ENCODE results near the gene ACAP3.

The ACAP3 gene

GRCh38 chr1:1285611-1286311 lies 22.0 kb downstream of the ACAP3 start:
- no peak for DNase-seq (ENCODE audit: extremely low spot score)
- TF ChIP-seq NFRKB (IDR thresholded peaks at IDR 0.05) (no peak), ELF4 (IDR thresholded peaks at IDR 0.05) (no peak), ARNT (IDR thresholded peaks at IDR 0.05) (no peak), BHLHE40 (IDR thresholded peaks at IDR 0.05; ENCODE audit: borderline replicate concordance) (no peak), SP1 (IDR thresholded peaks at IDR 0.05) (no peak), CTBP1 (IDR thresholded peaks at IDR 0.05; ENCODE audit: borderline replicate concordance) (no peak), ZNF384 (IDR thresholded peaks at IDR 0.05) (no peak), TARDBP (IDR thresholded peaks at IDR 0.05) (no peak), FOXA1 (IDR thresholded peaks at IDR 0.05) (no peak), LEF1 (IDR thresholded peaks at IDR 0.05; ENCODE audit: borderline replicate concordance) (no peak), HDGF (IDR thresholded peaks at IDR 0.05; ENCODE audit: borderline replicate concordance) (no peak), SUZ12 (IDR thresholded peaks at IDR 0.05) (no peak), L3MBTL2 (conservative IDR thresholded peaks at IDR 0.05) (no peak), FOXK2 (IDR thresholded peaks at IDR 0.05) (no peak), FOXM1 (IDR thresholded peaks at IDR 0.05; ENCODE audit: borderline replicate concordance) (no peak)
- ChIA-PET CTCF (no interaction called here), POLR2A (interaction anchor here (2.1 kb wide), 1 partner anchor 12 kb away, joined by 8 read pairs; the partner anchor contains the start of gene UBE2J2)

GRCh38 chr1:1285102-1285571 lies 22.6 kb downstream of the ACAP3 start:
- TF ChIP-seq HDGF (IDR thresholded peaks at IDR 0.05; ENCODE audit: borderline replicate concordance) (no peak), ELF4 (IDR thresholded peaks at IDR 0.05) (no peak), SP1 (IDR thresholded peaks at IDR 0.05) (no peak), CTBP1 (IDR thresholded peaks at IDR 0.05; ENCODE audit: borderline replicate concordance) (no peak), ZNF384 (IDR thresholded peaks at IDR 0.05) (no peak), FOXA1 (IDR thresholded peaks at IDR 0.05) (no peak), L3MBTL2 (conservative IDR thresholded peaks at IDR 0.05) (no peak), ARNT (IDR thresholded peaks at IDR 0.05) (no peak), FOXM1 (IDR thresholded peaks at IDR 0.05; ENCODE audit: borderline replicate concordance) (no peak), BHLHE40 (IDR thresholded peaks at IDR 0.05; ENCODE audit: borderline replicate concordance) (no peak), TARDBP (IDR thresholded peaks at IDR 0.05) (no peak), NFRKB (IDR thresholded peaks at IDR 0.05) (no peak), FOXK2 (IDR thresholded peaks at IDR 0.05) (no peak), PKNOX1 (IDR thresholded peaks at IDR 0.05) (no peak), SUZ12 (IDR thresholded peaks at IDR 0.05) (no peak), LEF1 (IDR thresholded peaks at IDR 0.05; ENCODE audit: borderline replicate concordance) (no peak)
- ChIA-PET CTCF (no interaction called here), POLR2A (interaction anchor here (2.1 kb wide), 1 partner anchor 11 kb away, joined by 8 read pairs; the partner anchor contains the start of gene UBE2J2)
- no peak for DNase-seq (ENCODE audit: extremely low spot score)

- ChIA-PET CTCF (no interaction called here), POLR2A (interaction anchor here (2.1 kb wide), 1 partner anchor 11 kb away, joined by 8 read pairs; the partner anchor contains the start of gene UBE2J2)
- TF ChIP-seq BHLHE40 (IDR thresholded peaks at IDR 0.05; ENCODE audit: borderline replicate concordance) (no peak), FOXA1 (IDR thresholded peaks at IDR 0.05) (no peak), FOXK2 (IDR thresholded peaks at IDR 0.05) (no peak), LEF1 (IDR thresholded peaks at IDR 0.05; ENCODE audit: borderline replicate concordance) (no peak), SUZ12 (IDR thresholded peaks at IDR 0.05) (no peak), FOXM1 (IDR thresholded peaks at IDR 0.05; ENCODE audit: borderline replicate concordance) (no peak), ELF4 (IDR thresholded peaks at IDR 0.05) (no peak), NFRKB (IDR thresholded peaks at IDR 0.05) (no peak)
- no peak for DNase-seq (ENCODE audit: extremely low spot score)
Measured at GRCh38 chr1:1284221-1285101, 23.3 kb downstream of the ACAP3 start.

- POLR2A ChIA-PET: no interaction called here
- TF ChIP-seq HDGF (IDR thresholded peaks at IDR 0.05; ENCODE audit: borderline replicate concordance) (no peak), SUZ12 (IDR thresholded peaks at IDR 0.05) (no peak), ELF4 (IDR thresholded peaks at IDR 0.05) (no peak), BHLHE40 (IDR thresholded peaks at IDR 0.05; ENCODE audit: borderline replicate concordance) (no peak), CTBP1 (IDR thresholded peaks at IDR 0.05; ENCODE audit: borderline replicate concordance) (no peak), L3MBTL2 (conservative IDR thresholded peaks at IDR 0.05) (no peak), TARDBP (IDR thresholded peaks at IDR 0.05) (no peak), FOXK2 (IDR thresholded peaks at IDR 0.05) (no peak), FOXA1 (IDR thresholded peaks at IDR 0.05) (no peak), FOXM1 (IDR thresholded peaks at IDR 0.05; ENCODE audit: borderline replicate concordance) (no peak), LEF1 (IDR thresholded peaks at IDR 0.05; ENCODE audit: borderline replicate concordance) (no peak), ZNF384 (IDR thresholded peaks at IDR 0.05) (no peak), PKNOX1 (IDR thresholded peaks at IDR 0.05) (no peak), ARNT (IDR thresholded peaks at IDR 0.05) (no peak), SP1 (IDR thresholded peaks at IDR 0.05) (no peak)
- DNase-seq (ENCODE audit: extremely low spot score): peak; percentile 45
- CTCF ChIA-PET: no interaction called here
Measured at GRCh38 chr1:1283821-1284220, 23.9 kb downstream of the ACAP3 start.

DNA sequence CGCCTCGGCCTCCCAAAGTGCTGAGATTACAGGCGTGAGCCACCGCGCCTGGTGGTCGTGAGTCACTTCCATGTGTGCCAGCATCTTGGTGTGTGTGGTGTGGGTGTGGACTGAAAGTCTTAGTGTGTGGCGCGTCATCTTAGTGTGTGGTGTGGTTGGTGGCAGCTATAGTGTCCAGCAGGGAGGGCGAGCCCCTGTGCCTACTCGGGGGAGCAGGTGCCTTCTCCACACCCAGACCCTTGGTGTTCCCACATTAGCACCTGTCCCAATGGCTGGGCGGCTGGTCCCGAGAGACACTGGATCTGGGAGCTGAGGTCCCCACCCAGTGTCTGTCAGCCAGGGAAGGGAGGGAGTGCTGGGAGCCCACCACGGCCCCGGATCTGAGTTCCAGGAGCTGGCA lies 24.7 kb downstream of the ACAP3 start:
- TF ChIP-seq LEF1 (IDR thresholded peaks at IDR 0.05; ENCODE audit: borderline replicate concordance) (no peak), L3MBTL2 (conservative IDR thresholded peaks at IDR 0.05) (no peak)
- no peak for DNase-seq (ENCODE audit: extremely low spot score)
- CTCF ChIA-PET: interaction anchor here (1.4 kb wide), 1 partner anchor 9 kb away, joined by 3 read pairs; no protein-coding TSS in a partner anchor
- POLR2A ChIA-PET: no interaction called here

Data from HEK293T (cell line).